ENCODE measurements around the gene DSCAM.

The DSCAM gene

GRCh38 chr21:40829308-40829707 is 17.6 kb downstream of the DSCAM start:
- no peak overlapping the region for H3K4me3 ChIP-seq (replicated peaks; ENCODE audit: low read depth, low read length)
- no peak for DNase-seq (ENCODE audit: low read depth)
- TF ChIP-seq, protein P1, sequence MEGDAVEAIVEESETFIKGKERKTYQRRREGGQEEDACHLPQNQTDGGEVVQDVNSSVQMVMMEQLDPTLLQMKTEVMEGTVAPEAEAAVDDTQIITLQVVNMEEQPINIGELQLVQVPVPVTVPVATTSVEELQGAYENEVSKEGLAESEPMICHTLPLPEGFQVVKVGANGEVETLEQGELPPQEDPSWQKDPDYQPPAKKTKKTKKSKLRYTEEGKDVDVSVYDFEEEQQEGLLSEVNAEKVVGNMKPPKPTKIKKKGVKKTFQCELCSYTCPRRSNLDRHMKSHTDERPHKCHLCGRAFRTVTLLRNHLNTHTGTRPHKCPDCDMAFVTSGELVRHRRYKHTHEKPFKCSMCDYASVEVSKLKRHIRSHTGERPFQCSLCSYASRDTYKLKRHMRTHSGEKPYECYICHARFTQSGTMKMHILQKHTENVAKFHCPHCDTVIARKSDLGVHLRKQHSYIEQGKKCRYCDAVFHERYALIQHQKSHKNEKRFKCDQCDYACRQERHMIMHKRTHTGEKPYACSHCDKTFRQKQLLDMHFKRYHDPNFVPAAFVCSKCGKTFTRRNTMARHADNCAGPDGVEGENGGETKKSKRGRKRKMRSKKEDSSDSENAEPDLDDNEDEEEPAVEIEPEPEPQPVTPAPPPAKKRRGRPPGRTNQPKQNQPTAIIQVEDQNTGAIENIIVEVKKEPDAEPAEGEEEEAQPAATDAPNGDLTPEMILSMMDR (IDR thresholded peaks at IDR 0.05; ENCODE audit: low read length, missing control alignments), result no peak

DNA sequence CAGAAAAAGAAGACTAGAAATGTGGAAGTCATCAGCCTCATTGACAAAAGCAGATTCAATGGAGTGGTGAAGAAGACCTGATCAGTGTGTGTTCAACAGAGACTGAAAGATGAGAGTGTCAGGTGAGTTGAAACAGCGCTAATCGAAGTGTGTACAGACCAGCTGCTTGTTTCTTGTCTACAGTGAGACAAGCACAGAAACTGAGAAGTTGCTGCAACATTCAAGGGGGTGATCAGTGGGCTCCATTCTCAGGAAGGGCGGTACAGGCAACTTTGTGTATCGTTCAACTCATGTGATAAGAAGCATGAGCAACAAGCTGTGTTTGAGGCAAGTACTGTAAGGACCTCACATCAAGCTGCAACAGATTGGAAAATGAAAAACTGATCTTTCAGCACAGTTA is 19.4 kb downstream of the DSCAM start:
- DNase-seq (ENCODE audit: low read depth), result no peak
- TF ChIP-seq, protein P1 (IDR thresholded peaks at IDR 0.05; ENCODE audit: low read length, missing control alignments), result no peak

GRCh38 chr21:40819071-40819900 is 27.7 kb downstream of the DSCAM start:
- no peak for DNase-seq (ENCODE audit: low read depth)
- no peak overlapping the region for H3K4me3 ChIP-seq (replicated peaks; ENCODE audit: low read depth, low read length)
- TF ChIP-seq, protein P1 (IDR thresholded peaks at IDR 0.05; ENCODE audit: low read length, missing control alignments), result no peak

More for the DNA sequence above, 19.4 kb downstream of the DSCAM start:
- no peak overlapping the region for H3K4me3 ChIP-seq (replicated peaks; ENCODE audit: low read depth, low read length)

- no peak for DNase-seq (ENCODE audit: low read depth)
- H3K4me3 ChIP-seq (replicated peaks; ENCODE audit: low read depth, low read length), result no peak overlapping the region
- TF ChIP-seq, protein P1 (IDR thresholded peaks at IDR 0.05; ENCODE audit: low read length, missing control alignments), result no peak
These were observed 33.0 kb downstream of the DSCAM start for GRCh38 chr21:40813918-40814317.

DNA sequence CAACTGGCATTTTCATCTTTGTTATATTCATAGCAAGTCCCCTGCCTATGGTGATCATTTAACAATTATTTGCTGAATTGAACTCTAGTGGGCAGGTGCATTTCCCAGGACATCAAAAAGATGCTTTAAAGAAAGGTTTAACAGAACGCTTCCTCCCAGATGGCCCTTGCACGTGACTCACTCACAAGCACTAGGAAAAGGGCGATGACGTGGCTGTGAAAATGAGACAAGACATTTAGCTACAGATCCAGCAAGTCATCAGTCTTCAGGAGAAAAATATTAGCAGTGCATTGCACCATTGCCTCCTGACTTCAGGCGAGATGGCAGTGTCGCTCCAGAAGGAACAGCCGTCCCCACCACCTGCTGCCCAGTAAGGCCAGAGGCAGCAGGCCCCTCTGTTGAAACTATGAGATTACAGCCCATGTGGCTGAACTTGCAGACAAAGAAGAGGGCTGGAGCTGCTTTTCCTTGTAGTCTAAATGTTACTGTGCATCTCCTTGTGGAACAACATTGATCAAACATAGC is 37.2 kb downstream of the DSCAM start:
- H3K4me3 ChIP-seq (replicated peaks; ENCODE audit: low read depth, low read length), result no peak overlapping the region
- DNase-seq (ENCODE audit: low read depth), result no peak
- TF ChIP-seq, protein P1 (IDR thresholded peaks at IDR 0.05; ENCODE audit: low read length, missing control alignments), result no peak

- no peak for DNase-seq (ENCODE audit: low read depth)
- no peak overlapping the region for H3K4me3 ChIP-seq (replicated peaks; ENCODE audit: low read depth, low read length)
- TF ChIP-seq, protein P1 (IDR thresholded peaks at IDR 0.05; ENCODE audit: low read length, missing control alignments), result no peak
These were observed 43.9 kb downstream of the DSCAM start for GRCh38 chr21:40803101-40803500.
